Hepatic stellate cell (primary cell): ENCODE results near the gene ZBTB3.
"Not testable (repeated sequence)": the region's sequence is repeated elsewhere in the genome, so short reads cannot be mapped to it uniquely, and the experiment has no call there.

Experiments
- DNase-seq: peaks from one replicate; pipeline ENCODE4 v3.0.0; 2011; ENCODE audit warnings: low spot score

The ZBTB3 gene

DNA sequence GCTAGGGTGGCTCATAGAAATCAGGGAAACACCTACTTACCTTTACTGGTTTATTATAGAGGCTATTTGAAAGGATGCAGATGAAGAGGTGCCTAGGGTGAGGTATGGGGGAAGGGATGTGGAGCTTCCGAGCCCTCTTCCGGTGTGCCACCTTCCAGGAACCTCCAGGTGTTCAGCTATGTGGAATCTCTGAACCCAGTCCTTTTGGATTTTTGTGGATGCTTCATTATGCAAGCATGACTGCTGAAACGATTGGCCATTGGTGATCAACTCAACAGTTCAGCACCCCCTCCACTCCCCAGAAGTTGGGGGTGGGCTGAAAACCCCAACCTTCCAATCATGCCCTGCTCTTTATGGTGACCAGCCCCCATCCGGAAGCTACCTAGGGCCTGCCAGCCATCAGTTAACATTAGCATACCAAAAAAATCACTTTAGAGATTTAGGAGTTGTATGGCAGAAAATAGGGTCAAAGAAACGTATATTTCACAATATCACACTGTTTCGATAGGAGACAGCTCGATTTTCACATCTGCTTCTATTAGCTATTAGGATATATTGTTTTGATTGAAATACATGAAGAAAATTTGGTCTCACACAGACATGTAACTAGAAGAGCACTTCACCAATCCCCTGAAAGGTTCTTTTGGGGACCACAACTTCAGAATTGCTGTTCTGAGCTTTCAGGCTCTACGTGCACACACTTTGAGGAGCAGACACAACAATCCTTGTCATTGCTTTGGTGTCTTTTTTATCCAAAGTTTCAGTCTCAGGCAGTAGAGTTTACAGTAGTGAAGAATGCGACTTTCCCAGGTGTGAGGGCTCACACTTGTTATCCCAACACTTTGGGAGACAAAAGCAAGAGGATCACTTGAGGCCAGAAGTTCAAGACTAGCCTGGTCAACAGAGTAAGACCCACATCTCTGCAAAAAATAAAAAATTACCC lies 4.2 kb upstream of the ZBTB3 start:
- no peak for DNase-seq

DNA sequence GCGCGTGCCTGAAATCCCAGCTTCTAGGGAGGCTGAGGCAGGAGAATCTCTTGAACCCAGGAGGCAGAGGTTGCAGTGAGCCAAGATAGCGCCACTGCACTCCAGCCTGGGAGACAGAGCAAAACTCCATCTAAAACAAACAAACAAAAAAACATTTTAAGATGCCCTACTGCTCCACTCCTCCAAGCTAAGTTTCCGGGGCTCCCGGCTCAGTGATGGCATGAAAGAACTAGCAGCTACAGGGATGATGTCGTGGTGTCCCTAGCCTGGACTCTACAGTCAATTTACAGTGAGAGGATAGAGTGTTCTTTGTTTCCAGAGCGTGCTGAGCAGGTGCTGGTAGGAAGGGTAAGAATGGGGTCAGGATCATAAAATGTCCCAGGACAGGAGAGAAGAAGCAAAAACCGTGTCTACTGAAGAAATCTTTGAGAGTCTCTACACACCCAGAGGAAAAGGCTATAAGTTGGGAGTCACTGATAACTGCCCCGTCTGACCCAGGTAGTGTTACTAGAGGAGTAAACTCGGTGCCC lies 1.2 kb upstream of the ZBTB3 start:
- no peak for DNase-seq

DNA sequence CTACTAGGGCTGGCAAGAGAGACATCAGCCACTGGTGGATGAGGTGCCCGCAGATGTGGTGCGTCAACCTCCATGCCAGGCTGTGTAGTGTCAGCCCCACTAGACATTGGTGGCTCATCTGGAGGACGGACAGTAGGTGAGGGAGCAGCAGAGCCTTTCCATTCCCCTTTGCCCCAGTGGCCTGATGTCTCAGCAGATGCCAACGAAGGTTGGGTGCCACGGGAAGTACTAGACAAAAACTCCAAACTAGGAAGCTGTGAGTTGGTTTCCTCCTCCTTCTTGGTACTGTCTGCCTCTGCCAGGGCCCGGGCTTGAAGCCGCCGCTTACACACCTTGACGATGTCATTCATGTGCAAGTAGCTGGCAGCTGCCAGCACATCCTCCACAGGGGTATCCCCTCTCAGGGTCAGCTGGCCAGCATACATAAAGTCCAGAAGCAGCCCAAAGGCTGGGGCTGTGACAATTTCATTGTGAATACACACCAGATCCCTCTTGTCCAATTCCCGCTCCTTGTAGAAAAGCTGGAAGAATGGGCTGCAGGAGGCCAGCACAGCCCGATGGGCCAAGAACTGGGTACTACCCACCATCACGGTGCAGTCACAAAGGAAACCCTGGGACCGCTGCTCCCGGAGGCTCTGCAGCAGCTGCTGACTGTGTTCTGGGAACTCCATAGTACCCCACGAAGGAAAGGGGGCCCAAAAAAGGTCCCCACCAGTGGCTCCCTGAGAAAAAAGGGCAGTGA lies 795 bp downstream of the ZBTB3 start:
- no peak for DNase-seq

DNA sequence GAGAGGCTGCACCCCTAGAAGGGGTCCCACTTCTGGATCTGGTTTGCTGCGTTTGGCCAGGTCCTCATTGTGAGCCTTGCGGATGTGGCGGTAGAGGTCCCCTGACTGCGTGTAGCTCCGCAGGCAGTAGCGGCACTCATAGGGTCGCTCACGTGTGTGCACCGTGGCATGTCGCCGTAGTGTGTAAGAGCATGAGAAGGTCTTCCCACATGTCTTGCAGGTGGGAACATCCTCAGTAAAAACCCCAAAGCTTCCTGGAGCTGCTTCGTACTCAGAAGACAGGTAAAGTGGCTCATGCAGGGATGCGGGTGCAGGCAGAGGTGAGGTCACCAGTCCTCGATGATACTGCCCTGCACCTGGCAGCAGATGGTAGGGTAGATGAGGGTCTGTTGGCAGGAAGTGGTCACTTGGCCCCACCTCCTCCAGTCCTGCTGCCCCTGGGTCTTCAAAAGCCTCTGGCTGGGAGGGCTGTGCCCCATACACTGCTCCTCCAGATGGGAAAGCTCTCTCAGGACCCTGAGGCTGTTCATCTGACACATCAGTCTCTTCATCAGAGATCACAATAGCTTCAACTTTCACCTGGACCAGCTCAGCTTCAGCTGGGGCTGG lies 1.7 kb downstream of the ZBTB3 start:
- no peak for DNase-seq

DNA sequence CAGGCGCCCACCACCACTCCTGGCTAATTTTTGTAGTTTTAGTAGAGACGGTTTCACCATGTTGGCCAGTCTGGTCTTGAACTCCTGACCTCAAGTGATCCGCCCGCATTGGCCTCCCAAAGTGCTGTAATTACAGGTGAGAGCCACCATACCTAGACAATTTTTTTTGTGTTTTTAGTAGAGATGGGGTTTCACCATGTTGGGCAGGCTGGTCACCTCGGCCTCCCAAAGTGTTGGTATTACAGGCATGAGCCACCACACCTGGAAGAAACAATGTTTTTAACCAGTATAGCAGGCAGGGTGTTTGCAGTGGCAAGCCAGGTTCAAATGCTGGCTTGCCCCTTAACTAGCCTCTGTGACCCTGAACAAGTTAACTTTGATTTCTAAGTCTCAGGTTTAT lies 4.0 kb downstream of the ZBTB3 start:
- DNase-seq, result not testable (repeated sequence)

DNA sequence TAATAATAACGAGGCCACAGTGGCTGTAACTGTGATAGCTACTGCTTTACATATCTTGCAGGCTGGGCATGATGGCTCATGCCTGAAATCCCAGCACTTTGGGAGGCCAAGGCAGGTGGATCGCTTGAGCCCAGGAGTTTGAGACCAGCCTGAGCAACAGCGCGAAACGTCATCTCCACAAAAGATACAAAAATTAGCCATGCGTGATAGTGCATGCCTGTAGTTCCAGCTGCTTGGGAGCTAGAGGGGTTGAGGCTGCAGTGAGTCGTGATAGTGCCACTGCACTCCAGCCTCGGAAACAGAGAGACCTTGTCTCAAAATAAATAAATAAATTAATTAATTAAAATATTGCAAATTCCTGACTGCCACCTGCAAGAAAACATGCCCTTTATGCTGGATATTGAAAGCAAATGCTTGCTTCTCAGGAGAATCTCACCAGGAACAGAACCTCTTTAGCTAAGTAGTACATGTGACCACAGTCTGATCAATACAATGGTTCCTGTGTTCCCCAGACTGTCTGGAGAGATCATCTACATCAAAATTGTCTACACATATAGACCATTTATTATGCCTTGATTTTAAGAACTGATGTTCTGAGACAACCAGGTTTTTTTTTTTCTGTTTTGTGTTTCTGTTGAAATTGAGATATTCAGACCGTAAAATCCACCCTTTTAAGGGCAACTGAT lies 6.3 kb downstream of the ZBTB3 start:
- DNase-seq, result no peak

DNA sequence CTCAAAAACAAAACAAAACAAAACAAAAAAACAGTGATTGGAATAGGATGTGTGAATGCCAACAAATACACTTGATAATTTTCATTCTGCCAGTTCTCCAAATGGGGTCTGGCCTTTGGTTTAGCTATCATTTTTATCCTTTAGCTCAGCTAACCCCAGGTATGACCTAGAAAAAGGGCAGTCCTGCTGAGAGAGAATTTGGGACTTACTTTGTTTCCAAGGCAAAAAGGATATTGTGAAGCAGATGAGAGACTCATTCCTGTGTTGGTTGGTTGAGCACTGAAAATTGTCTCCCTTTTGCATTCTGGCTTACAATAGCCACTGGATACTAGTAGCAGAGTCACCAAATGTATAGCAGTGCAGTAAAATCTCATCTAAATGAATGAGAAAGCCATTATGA lies 16.8 kb downstream of the ZBTB3 start:
- no peak for DNase-seq

DNA sequence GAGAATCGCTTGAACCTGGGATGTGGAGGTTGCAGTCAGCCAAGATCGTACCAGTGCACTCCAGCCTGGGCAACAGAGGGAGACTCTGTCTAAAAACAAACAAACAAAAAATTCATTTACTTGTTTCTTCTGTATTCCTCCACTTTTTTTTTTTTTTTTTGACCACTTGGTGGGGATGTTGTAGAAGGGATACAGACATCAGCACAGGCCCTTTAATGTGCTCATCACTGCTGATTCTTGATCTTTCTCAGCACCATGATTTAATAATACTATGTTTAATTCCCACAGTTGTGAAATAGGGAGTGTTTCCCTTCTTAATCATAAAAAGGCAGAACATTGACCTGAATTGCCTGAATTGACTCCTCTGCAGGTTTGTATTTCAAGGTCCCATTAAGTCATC lies 21.1 kb downstream of the ZBTB3 start:
- DNase-seq, result no peak

DNA sequence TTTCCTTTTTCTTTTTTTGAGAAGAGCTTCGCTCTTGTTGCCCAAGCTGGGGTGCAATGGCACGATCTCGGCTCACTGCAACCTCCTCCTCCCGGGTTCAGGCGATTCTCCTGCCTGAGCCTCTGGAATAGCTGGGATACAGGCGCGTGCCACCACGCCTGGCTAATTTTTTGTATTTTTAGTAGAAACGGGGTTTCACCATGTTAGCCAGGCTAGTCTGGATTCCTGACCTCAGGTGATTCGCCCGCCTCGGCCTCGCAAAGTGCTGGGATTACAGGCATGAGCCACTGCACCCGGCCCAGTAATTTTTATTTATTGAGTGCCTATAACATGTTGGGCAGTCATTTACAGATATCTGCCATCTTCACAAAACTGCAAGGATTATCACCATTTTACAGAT lies 23.9 kb downstream of the ZBTB3 start:
- DNase-seq, result not testable (repeated sequence)

DNA sequence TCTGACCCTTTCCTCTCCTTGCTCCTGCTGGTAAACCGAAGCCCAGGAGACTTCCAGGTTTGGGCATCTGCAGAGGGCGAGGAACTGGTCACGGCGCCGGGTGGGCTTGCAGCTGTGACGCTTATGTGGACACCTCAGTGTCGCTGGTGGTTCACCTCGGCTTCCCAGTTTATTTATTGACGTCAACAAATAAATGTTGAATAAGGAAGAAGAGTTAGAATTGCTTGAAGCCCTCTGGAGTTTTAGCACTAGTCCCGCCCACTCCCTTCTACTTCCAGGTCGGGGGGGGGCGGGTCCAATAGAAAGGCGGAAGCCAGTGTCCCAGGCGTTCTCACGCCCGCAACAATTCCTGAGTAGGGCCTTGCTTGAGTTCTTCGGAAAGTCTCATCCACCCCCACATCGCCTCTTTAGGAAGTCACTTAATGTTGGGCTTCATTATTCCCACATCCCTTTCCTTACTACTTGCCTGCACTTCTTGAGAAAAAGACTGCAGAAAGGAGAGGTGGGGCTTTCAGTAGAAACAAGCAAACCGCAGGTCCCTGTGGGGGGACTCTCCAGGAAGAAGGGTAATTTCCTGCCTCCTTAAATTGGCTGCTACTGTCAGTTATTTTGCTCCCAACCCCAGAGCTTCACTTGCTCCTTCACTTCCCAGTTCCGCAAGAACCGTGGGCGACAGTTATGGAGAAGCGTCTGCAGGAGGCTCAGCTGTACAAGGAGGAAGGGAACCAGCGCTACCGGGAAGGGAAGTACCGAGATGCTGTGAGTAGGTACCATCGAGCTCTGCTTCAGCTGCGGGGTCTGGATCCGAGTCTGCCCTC lies 25.6 kb downstream of the ZBTB3 start, which contains the start of gene TTC9C:
Gene TTC9C (plus strand): TSS at position 316 of the 818 bp plus-strand sequence. CDS start 363 bp downstream, at position 679.
- DNase-seq, result peak; percentile 85

DNA sequence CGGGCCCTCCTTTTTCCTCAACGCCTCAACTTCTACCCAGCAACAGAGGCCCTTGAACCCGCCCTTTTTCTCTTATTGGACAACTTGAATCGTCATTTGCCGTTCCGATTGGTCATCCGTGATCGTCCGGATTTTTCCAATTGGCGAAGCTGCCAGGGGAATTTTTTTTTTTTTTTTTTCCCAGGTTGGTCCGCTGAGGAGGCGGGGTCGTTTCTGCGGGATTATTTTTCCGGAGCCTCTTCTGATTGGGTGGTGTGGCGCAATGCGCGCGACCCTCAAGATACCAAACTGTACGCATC lies 26.1 kb downstream of the ZBTB3 start:
- DNase-seq, result peak; percentile 92

DNA sequence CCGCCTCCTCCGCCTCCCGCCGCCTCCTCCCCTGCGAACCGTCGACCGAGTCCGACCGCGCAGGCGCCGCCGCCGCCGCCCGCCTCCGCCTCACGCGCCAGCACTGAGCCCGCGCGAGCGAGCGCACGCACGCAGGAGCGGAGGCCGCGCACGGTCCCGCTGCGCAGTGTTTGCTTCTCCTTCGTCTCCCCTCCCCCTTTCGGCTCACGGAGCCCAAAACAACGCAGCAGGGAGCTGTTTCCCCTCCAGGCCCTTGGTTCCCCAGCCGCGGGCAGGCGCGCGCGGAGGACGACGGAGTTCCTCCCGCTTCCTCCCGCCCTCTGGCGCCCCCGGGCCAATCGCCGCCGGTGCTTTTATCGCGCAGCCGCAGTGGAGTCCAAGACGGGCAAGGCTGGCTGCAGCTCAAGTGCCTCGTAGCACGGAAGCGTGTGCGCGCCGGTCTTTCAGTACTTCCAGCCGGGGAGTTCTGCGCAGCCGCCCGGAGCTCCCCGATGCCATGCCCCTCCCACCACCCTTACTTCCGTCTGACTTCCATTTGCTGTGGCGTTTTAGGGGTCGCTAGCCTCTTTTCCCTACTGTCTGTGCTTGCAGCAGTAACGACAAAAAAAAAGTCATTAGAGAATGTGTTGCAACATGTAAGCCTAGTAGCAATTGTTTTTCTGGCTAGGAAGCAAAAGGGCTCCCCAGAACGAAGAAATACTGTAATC lies 26.6 kb downstream of the ZBTB3 start, which contains the start of gene HNRNPUL2:
Gene HNRNPUL2 (minus strand): TSS at position 293 of the 707 bp plus-strand sequence. CDS start 301 bp downstream, outside the sequence.
- DNase-seq, result peak; percentile 99

DNA sequence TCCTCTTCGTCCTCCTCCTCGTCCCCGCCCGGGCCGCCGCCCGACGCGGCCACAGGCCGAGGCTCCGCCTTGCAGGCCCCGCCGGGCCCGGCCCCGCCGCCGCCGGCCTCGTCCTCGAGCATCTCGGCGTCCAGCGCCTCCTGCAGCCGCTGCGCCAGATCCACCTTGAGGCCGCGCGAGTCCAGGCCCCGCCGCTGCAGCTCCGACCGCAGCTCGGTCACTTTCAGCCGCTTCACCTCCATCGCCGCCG lies 27.1 kb downstream of the ZBTB3 start:
- no peak for DNase-seq

DNA sequence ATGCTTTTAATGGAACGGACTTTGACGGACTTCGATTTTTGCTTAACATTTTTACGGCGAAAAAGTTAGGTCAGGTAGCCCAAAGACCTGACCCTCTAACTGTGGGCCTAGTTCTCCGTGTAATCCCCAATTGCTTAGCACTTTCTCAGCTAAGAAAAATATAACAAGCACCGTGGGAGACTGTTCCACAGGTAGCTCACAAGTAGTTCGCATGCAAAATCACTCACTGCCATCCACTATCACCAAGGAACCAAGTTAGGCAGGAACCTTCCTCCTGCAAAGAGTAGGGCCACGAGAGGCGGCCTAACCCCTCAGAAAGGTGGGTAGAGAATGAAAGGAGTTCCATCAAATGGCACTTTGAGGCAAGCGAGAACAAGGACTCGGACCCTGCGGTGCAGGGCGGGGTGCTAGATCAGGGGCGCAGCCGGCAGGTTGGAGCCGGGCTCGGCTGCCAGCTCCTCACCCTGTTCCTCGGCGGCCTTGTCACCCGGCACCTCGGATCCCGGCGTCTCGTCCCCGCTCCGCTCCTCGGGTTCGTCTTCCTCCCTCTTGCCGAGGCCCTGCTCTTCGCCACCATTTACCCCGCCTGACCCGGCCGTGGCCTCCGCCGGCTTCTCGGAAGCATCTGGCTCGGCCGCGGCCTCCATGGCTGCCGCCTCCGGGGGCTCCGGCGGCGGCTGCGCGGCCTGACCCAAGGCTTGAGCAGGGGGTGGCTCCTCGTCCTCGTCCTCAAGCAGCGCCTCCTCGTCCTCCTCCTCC lies 27.6 kb downstream of the ZBTB3 start:
- DNase-seq, result no peak

DNA sequence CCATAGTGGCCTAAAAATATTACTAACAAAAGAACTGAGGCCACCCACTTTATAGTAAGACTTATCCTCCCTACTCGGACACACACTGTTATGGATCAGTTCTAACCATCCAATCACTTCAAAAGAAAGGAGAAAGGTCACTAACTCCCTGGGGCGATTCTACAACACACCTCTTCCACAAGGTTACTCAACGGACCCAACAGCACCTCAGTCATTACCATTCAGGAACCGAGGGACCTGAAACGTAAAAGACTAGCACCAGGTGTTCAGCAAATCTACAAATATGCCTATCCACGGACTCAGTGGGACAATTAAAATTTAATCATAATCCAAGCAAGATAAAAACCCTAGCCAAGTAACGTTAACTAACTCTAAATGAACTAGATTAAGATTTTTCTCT lies 28.3 kb downstream of the ZBTB3 start:
- DNase-seq, result no peak

DNA sequence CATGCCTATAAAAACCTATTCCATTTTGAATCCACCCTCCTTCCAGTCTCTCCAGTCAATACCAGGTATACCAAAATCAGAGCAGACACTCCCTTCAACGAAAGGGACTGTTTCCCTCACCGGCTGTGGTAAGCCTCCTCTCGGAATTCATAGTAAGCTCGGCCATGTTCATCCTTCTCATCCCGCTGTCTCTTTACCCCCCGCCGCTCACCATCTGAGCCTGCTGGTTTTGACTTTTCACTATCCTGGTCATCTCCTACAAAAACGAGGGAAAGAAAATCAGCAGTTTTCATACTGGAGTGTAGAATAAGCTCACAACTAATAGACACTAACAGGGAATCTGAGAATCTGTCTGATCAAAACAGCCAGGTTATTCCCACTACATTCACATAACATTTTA lies 29.8 kb downstream of the ZBTB3 start:
- DNase-seq, result no peak

DNA sequence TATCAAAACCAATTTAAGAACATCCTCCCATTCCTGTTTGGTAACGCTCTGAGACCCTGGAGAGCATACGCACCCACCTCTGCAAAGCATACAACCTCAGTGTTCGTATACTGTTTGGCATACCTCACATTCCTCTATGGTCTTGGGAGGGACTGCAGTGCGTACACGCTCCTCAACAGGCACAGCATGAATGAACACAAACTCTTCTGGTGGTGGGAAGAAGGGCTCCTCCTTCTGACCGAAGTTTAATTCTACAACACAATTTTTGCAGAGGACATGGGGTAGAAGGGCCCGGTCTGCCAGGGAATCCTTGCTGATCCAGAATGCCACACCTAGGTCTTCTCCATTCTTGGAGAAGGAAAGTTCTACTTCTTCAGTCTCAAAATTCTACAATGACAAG lies 32.0 kb downstream of the ZBTB3 start:
- DNase-seq, result peak; percentile 19

DNA sequence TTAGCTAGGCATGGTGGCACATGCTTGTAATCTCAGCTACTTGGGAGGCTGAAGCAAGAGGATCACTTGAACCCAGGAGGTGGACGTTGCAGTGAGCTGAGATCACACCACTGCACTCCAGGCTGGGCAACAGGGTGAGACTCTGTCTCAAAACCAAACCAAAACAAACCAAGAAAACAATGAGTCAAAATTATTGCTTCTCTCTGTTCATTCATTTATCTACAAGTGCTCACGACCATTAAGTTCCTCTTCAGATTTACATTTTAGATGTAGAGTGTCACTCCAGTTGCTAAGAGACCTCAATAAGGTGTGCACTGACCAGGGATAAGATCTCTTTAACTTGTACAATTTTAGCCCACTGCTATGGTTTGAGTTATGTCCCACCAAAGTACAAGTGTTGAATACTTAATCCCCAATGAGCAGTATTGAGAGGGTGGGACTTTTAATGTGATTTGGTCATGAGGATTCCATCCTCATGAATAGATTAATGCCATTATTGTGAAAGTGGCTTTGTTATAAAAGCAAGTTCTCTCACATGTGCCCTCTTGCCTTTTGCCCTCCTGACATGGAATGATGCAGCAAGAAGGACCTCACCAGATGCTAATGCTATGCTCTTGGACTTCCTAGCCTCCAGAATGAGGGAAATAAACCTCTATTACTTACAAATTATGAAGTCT lies 34.5 kb downstream of the ZBTB3 start:
- no peak for DNase-seq

DNA sequence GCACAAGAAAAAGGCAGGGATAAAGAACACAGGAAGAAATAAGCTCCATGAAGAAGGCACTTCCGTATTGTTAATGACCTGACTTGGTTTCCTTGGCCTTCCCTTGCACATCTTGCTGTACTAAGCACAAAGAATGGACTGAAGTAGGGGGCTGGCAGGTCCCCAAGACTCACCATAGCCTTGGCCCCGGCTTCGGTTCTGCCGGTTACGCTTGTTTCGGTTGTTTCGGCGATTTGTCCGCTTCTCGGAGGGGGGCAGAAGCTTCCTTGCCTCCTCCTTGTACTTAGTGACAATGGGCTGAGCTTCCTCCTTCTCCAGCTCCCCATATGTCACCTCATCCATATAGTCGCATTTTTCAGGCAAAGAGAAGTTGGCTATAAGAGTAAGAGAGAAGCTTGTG lies 37.1 kb downstream of the ZBTB3 start:
- DNase-seq, result no peak
